ENCODE results near the gene OR6C6. TPM values are rescaled to one million over a fixed set of nuclear protein-coding genes. Genes with fewer than 3 reads are reported as not detected.
"Not testable (repeated sequence)": the region's sequence is repeated elsewhere in the genome, so short reads cannot be mapped to it uniquely, and the experiment has no call there.

The OR6C6 gene
- polyA plus RNA-seq, 2 of the 4 experiments (the other 2 are of a cell fraction) = not detected

DNA sequence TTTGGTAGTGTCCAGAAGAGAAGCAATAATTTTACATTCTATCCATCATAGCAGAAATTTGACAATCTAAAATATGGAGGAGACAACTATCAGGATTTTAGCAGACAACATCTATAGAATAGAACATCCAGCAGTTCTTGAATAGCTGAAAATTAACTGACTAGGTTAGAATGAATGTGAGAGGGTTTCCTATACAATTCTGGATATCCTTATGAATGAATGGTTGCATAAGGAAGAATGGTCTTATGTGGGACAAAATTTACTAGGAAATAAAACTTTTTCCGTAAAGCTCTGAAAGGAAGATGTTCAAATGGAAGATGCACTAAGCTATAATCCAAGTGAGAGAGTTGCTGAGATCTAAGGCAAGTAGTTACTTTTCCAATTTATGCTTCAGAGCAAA, 34.1 kb upstream of the OR6C6 start, which contains the start of gene OR6C3:
OR6C3 (plus strand) TSS at position 301 of the 400 bp plus-strand sequence. CDS start 955 bp downstream, outside the sequence.
- ChIA-PET POLR2A (no interaction called here), CTCF (no interaction called here)
- WGBS (ENCODE audit: missing lambda C conversion rate) = 42% methylated on average over 1 of the region's 1 CpG
- no peak within 1 kb of the TSS for H3K4me2 ChIP-seq
- no peak within 1 kb of the TSS for H3K27ac ChIP-seq
- no peaks in the 10 kb centered on the region for H3K4me1 ChIP-seq
- H3K9me3 ChIP-seq = no peaks in the 10 kb centered on the region
- no peak for ATAC-seq
- H3K4me3 ChIP-seq = no peak within 1 kb of the TSS
- TF ChIP-seq JUNB (IDR thresholded peaks at IDR 0.05) = no peak
- TF ChIP-seq CHD2 (IDR thresholded peaks at IDR 0.05; ENCODE audit: low read length, partially characterized antibody) = no peak
- TF ChIP-seq, protein P1, sequence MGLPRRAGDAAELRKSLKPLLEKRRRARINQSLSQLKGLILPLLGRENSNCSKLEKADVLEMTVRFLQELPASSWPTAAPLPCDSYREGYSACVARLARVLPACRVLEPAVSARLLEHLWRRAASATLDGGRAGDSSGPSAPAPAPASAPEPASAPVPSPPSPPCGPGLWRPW (IDR thresholded peaks at IDR 0.05) = no peak
- no peak for TF ChIP-seq NR3C1 (IDR thresholded peaks at IDR 0.05)
- no peak for TF ChIP-seq ZSCAN20 (CRISPR knock-in tag; IDR thresholded peaks at IDR 0.05)
- no peak for TF ChIP-seq MYC (IDR thresholded peaks at IDR 0.05; ENCODE audit: borderline replicate concordance, low read length)
- TF ChIP-seq EHF (CRISPR knock-in tag; IDR thresholded peaks at IDR 0.05) = no peak
- no peak for TF ChIP-seq MAZ (IDR thresholded peaks at IDR 0.05; ENCODE audit: borderline replicate concordance, low read depth, low read length)
- no peak for TF ChIP-seq RNF2 (IDR thresholded peaks at IDR 0.05; ENCODE audit: borderline replicate concordance, low read depth)
- DNase-seq (ENCODE audit: low read depth in 1 of 2, low spot score in 1 of 2) = no peak
- FAIRE-seq = no peak

DNA sequence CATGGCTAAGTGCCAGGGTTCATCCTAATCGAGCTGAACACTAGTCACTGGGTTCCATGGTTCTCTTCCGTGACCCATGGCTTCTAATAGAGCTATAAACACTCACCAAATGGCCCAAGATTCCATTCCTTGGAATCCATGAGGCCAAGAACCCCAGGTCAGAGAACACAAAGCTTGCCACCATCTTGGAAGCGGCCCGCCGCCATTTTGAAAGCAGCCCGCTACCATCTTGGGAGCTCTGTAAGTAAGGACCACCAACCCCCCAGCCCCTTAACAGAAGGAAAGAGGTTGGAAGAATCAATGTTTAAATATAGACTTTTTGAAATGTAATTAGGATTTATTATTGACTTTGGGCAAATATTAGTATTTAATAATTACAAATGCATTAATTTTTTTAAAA, 29.4 kb upstream of the OR6C6 start:
- H3K4me3 ChIP-seq; H3K9me3 ChIP-seq; CTCF ChIA-PET; POLR2A ChIA-PET; H3K4me2 ChIP-seq; H3K27ac ChIP-seq; ATAC-seq; FAIRE-seq; H3K4me1 ChIP-seq; DNase-seq (ENCODE audit: low read depth in 1 of 2, low spot score in 1 of 2): not testable (repeated sequence)
- 75% methylated on average over 5 of the region's 6 CpGs for WGBS (ENCODE audit: missing lambda C conversion rate)

DNA sequence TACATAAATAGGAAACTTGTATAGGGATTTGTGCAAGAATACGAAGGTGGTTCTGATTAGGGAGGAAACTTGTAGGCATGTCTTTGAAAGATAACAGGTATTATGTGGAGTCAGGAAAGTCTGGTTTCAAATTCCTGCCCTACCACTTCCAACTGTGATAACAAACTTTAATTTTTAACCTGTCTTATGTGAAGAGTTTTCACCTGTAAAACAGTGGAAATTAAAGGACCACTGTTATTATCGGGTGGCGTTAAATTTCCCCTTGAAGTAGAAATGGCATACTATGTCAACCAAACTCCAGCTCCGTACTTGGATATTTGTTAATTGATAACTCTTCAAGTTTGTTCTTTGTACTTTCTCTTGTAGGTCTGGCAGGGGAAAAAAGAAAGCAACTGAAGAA, 23.8 kb upstream of the OR6C6 start:
- no peak for TF ChIP-seq ESRRA (IDR thresholded peaks at IDR 0.05; ENCODE audit: borderline replicate concordance, low read length)
- CTCF ChIA-PET = no interaction called here
- FAIRE-seq = no peak

DNA sequence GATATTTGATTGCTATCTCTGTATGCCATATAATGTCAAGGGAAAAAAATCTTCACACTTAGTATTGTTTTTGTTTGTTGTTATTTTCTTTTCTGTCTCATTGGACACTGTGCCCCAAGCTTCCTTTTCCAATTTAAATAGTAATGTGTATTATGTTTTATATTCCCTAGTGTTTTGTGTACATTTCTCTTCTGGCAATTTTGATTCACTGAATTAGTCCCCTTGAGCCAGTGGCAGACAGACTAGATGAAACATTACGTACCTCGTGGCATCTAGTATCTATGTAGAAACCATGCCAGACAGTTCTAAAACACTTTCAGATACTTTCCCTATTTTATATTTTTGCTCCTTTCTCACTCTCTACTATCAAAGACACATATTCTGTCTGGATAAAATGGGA, 17.7 kb upstream of the OR6C6 start, which contains the start of gene OR6C1:
OR6C1 (plus strand) TSS at position 301 of the 400 bp plus-strand sequence. CDS start 6,257 bp downstream, outside the sequence.
- DNase-seq (ENCODE audit: low read depth in 1 of 2, low spot score in 1 of 2) = no peak
- H3K4me3 ChIP-seq = no peak within 1 kb of the TSS
- no peaks in the 10 kb centered on the region for H3K4me1 ChIP-seq
- ATAC-seq = no peak
- no peak within 1 kb of the TSS for H3K4me2 ChIP-seq
- FAIRE-seq = no peak
- no peak within 1 kb of the TSS for H3K27ac ChIP-seq
- H3K9me3 ChIP-seq = no peaks in the 10 kb centered on the region
- CTCF ChIA-PET = no interaction called here
- POLR2A ChIA-PET = no interaction called here
- WGBS (ENCODE audit: missing lambda C conversion rate) = 16% methylated on average over 2 of the region's 2 CpGs
- TF ChIP-seq MAZ (IDR thresholded peaks at IDR 0.05; ENCODE audit: borderline replicate concordance, low read depth, low read length) (no peak), MYC (IDR thresholded peaks at IDR 0.05; ENCODE audit: borderline replicate concordance, low read length) (no peak), BHLHE40 (IDR thresholded peaks at IDR 0.05; ENCODE audit: low read depth, low read length) (no peak), HOXB13 (CRISPR knock-in tag; IDR thresholded peaks at IDR 0.05; ENCODE audit: low read depth) (no peak), POLR2A (IDR thresholded peaks at IDR 0.05; ENCODE audit: low read length) (no peak), RNF2 (IDR thresholded peaks at IDR 0.05; ENCODE audit: borderline replicate concordance, low read depth) (no peak), RFX5 (IDR thresholded peaks at IDR 0.05) (no peak), FOSL2 (IDR thresholded peaks at IDR 0.05) (no peak), FOSL2 (CRISPR knock-in tag; IDR thresholded peaks at IDR 0.05) (no peak)
- TF ChIP-seq, protein P2, sequence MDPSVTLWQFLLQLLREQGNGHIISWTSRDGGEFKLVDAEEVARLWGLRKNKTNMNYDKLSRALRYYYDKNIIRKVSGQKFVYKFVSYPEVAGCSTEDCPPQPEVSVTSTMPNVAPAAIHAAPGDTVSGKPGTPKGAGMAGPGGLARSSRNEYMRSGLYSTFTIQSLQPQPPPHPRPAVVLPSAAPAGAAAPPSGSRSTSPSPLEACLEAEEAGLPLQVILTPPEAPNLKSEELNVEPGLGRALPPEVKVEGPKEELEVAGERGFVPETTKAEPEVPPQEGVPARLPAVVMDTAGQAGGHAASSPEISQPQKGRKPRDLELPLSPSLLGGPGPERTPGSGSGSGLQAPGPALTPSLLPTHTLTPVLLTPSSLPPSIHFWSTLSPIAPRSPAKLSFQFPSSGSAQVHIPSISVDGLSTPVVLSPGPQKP (IDR thresholded peaks at IDR 0.05; ENCODE audit: low read depth, low read length) = no peak

More for the DNA sequence above, 23.8 kb upstream of the OR6C6 start:
- no peaks in the 10 kb centered on the region for H3K4me1 ChIP-seq
- WGBS (ENCODE audit: missing lambda C conversion rate) = 21% methylated on average over 4 of the region's 4 CpGs
- H3K4me2 ChIP-seq = no peak overlapping the region
- no peak for ATAC-seq
- H3K27ac ChIP-seq = no peak overlapping the region
- no peaks in the 10 kb centered on the region for H3K9me3 ChIP-seq
- DNase-seq (ENCODE audit: low read depth in 1 of 2, low spot score in 1 of 2) = no peak
- POLR2A ChIA-PET = no interaction called here
- no peak overlapping the region for H3K4me3 ChIP-seq

DNA sequence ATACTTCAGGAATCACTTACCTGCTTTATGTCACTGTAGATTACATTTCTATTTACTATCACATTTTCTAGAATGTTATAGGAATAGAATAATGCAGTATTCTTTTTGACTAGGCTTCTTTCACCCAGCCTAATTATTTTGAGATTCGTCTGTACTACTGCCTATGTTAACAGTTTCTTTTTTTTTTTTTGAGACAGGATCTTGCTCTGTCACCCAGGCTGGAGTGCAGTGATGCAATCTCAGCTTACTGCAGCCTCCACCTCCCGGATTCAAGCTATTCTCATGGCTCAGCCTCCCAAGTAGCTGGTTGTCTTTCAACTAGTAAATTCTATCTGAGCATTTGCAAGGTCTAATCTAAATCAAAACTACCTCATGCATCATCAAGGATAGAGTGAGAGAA, 6.4 kb downstream of the OR6C6 start:
- no peaks in the 10 kb centered on the region for H3K4me1 ChIP-seq
- CTCF ChIA-PET = interaction anchor here (1.2 kb wide), 1 partner anchor 35 kb away, joined by 3 read pairs; no protein-coding TSS in a partner anchor
- no peak overlapping the region for H3K4me3 ChIP-seq
- no peak for ATAC-seq
- no peak overlapping the region for H3K4me2 ChIP-seq
- POLR2A ChIA-PET = no interaction called here
- no peak for DNase-seq (ENCODE audit: low read depth in 1 of 2, low spot score in 1 of 2)
- WGBS (ENCODE audit: missing lambda C conversion rate) = 1% methylated on average over 2 of the region's 2 CpGs
- FAIRE-seq = no peak
- no peak overlapping the region for H3K27ac ChIP-seq
- H3K9me3 ChIP-seq = no peaks in the 10 kb centered on the region
- TF ChIP-seq KDM5A (IDR thresholded peaks at IDR 0.05) (no peak), NR3C1 (IDR thresholded peaks at IDR 0.05) (no peak), RFX5 (IDR thresholded peaks at IDR 0.05) (no peak), CBX8 (IDR thresholded peaks at IDR 0.05) (no peak), MAFK (IDR thresholded peaks at IDR 0.05; ENCODE audit: partially characterized antibody) (no peak), CBX2 (IDR thresholded peaks at IDR 0.05; ENCODE audit: borderline replicate concordance, low read depth) (no peak), MYC (IDR thresholded peaks at IDR 0.05; ENCODE audit: borderline replicate concordance, low read length) (no peak), FOSB (CRISPR knock-in tag; IDR thresholded peaks at IDR 0.05) (no peak)
- TF ChIP-seq, protein P2 (IDR thresholded peaks at IDR 0.05; ENCODE audit: low read depth, low read length) = no peak
- TF ChIP-seq, protein P3, sequence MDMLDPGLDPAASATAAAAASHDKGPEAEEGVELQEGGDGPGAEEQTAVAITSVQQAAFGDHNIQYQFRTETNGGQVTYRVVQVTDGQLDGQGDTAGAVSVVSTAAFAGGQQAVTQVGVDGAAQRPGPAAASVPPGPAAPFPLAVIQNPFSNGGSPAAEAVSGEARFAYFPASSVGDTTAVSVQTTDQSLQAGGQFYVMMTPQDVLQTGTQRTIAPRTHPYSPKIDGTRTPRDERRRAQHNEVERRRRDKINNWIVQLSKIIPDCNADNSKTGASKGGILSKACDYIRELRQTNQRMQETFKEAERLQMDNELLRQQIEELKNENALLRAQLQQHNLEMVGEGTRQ (IDR thresholded peaks at IDR 0.05) = no peak

Measured in A549 (cell line).